B cell (primary cell): ENCODE measurements around the gene SEMA4C.

Experiments used
- CTCF ChIP-seq: fragments of 200-600 bp; IDR thresholded peaks from one replicate; pipeline ENCODE4 v1.8.0; 2022; ENCODE audit warnings: antibody characterized with exemption, mild to moderate bottlenecking
- EZH2 ChIP-seq: IDR thresholded peaks from 2 replicates; pipeline ENCODE4 v1.6.1; 2012; ENCODE audit warnings: borderline replicate concordance, low read depth, mild to moderate bottlenecking, moderate library complexity, low read length; ENCODE audit not compliant: insufficient read depth, poor library complexity, severe bottlenecking

GRCh38 chr2:96884299-96885094 is 14.6 kb upstream of the SEMA4C start:
- TF ChIP-seq EZH2: no peak
- no peak for TF ChIP-seq CTCF
